ENCODE data around the gene SND1.

The SND1 gene

DNA sequence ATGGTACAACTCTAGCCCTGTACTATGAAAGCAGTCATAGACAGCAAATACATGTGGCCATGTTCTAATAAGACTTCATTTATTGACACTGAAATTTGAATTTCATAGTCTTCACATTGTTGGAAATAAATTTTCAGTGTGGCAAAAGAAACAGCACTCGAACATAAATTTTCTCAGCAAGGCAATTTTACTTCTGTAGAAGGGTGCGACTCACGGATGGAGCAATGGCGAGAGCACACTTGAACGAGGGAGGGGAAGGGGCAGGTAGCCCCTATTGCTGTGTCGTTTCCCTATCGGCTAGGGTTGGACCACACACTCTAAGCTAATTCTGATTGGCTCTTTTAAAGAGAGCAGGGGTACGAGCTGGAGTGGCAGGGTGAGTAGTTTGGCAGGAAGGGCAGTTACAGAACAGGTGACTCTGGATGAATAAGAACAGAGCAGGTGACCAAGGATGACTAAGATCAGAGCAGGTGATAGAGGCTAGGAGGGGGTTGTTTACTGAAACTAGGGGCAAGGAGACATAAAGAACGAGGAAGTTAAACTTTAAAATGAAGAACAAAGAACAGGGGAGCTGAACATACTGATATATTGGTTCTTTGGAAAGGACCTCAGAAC is 327.2 kb downstream of the SND1 start:
- DNase-seq, result no peak

- no peak for DNase-seq
These were observed 327.7 kb downstream of the SND1 start for GRCh38 chr7:127979728-127980126.

DNA sequence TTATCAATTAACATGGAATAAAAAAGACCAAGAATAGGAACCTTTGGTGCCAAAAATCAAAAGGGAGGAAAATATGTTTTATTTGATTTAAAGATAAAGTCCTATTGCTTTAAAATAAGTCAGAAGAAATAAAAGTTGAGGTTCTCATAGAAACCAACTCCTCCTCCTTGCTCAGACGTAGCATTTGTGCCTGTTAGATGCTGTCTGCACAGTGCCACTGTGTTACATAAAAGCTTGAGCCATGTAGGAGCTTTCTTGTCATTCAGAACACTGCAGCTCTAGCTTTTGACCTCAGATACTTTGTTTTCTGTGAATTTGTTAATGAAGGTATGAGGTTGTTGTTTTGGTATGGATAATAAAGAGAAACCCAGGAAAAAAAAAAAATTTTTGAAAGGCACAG is 328.9 kb downstream of the SND1 start:
- no peak for DNase-seq

- no peak for DNase-seq
These were observed 330.0 kb downstream of the SND1 start for GRCh38 chr7:127981965-127982364.

DNA sequence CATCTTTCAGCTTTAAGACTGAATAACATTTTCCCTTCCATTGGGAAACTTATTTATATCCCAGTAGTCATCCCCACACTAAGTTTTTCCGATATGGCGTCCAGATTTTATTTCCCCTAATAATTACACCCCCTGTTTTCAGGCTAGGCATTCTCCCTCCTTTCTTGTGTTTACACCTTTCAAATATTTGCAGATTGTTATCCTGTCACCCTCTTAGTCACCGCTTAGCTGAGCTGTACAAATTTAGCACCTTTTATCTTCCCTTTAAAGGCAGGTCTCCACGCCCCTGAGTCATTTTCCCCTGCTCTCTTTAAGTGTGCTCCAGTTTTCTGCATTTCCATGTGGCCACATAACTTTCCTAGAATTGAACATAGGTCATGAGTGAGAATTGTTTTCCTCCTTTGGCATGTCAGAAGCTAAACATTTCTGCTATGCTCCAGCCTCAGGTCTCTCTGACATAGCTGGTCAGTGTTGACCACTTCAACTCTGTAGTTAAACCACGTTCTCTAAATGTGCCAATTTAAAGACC is 331.9 kb downstream of the SND1 start:
- DNase-seq, result peak; percentile 16

DNA sequence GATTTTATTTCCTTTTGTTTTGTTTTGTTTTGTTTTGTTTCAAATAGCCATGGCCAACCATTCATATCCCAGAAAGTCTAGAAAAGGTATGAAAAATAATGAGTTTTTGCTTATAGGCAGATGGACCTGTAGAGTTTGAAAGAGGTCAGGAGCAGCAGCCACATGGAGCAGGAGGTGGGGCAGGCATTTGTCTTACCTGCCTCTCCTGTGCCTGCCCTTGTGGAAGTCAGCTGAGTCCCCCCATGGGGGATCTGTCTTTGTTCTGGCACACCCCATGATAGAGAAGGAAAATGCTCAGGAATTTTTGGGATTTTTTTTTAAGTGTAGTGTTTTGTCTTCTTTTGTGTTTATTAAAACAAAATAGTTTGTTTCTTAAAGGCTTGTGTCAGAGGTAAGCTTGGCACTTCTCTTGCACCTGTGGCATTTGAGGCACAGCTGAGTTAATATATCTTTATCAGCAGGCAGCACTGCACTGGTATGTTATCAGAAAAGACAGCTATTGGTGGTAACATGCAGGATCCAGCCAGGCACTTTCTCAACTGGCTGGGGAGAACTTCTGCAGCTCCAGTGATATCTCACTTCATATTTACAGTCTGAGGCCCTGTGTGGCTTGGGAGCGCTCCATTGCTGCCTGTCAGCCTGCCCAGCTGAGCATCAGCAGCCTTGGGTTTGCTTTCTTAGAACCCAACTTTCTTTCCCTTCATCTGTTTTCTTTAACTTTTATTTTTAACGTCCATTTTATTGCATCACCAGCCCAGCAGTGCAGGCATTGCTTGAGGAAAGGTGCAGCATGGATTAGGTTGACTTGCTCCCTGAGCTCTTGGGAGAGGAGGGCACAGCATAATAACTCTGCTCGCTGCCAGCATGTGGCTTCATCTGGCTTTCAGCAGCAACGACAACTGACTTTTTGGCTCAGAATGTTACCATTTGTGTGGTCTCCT is 334.9 kb downstream of the SND1 start:
- no peak for DNase-seq

- DNase-seq, result no peak
These were observed 336.8 kb downstream of the SND1 start for GRCh38 chr7:127988751-127989150.

GRCh38 chr7:127993317-127993716 is 341.3 kb downstream of the SND1 start:
- no peak for DNase-seq

DNA sequence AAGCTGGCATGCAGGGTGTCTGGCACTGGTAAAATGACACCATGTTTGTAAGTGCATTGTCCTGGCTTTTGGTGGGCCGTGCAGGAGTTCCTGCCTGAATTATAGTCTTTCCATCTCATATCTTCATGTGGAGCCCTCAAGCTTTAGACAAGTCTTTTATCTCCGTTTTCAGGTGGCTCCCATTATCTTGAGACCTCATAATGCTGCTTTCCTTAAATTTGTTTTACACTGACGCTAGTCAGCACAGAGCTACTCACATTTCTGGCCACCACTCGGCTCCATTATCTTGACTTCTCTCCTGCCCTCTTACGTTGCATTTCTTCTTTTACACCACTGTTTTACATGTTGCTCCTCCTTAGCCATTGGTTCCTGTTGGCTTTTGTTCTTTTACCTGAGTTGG is 342.0 kb downstream of the SND1 start:
- DNase-seq, result no peak

DNA sequence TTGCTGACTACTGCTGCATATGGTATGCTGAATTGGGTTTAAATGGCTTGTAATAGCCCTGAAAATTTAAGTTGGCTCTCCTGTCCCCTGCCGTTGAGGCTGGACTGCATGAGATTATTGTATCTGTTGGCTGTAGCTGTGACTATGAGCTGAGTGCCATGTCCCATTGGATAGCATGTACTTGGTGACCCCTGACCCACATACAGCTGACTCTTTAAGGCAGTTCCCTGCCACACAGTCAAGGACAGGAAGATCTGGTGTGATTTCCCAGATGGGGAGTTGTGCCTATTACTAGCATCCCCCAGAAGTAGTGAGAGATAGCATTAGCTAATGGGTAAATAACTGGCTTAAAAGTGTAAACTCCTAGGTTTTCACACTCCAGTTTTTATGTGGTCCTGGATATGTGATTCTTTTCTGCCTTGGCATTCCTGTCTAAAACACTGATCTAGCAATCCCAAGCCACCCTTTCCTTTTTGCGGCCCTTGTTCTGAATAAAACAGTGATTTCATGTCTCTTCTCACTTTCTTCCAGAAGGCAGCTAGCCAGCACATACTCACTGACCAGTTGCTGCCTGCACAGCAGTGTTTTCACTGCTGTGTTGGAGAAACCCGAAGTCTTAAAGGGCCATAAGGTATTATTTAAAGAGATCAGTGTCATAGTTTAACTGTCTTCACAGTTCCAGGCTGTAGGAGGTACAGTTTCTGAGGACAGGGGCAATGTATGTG is 343.3 kb downstream of the SND1 start:
- DNase-seq, result no peak

DNA sequence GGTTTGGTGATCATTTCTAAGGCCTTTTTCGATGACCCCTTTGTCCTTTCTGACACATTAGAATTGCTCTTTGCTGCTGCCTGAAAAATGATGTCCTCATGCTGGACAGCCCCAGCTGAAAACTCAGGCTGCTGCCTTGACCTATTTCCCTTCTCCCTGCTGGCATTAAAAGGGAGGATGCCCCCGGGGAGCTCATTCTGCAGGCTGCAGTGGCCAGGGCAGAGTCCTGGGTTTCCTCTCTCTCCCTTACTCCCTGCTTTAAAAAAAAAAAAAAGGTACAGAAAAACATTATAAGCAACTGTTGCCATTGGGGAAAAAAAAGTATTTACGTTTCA is 343.9 kb downstream of the SND1 start:
- DNase-seq, result no peak

DNA sequence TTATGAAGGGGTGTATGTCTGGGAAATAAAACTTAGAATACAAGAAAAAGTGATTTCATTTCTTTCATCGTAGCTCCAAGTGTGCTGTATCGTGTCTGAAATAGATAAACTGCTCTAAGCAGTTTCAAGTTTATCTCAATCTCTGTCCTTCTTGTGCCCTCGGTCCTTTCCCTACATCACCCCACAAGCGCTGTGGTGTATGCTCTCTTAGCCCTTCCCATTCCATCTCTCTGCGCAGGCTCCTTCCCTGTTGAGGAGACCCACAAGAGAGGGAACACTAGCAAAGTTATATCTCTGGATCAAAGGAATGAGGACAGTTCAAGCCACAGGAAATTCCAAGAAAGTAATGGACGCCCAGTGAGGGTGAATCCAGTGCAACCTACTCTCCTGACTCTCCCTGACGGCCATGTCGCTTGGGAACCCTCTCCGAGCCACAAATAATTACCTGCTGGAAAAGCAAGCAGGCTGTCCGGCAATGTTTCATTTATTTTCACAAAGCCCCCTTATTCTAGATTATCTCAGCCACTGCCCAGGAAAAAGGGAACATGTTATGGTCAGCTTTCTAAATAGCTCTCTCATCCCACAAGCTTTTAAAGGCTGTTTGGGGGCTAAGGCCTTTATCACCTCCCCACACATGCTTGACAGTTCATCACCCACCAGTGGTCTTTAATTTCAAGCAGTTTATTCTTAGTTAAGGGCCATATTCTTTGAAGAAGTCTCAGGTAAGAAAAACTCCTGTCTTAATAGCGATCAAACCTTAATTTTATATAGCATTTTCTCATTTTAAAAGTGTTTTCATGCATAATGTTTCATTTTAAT is 344.5 kb downstream of the SND1 start:
- DNase-seq, result no peak

GRCh38 chr7:127997226-127997922 is 345.4 kb downstream of the SND1 start:
- no peak for DNase-seq

- no peak for DNase-seq
These were observed 346.7 kb downstream of the SND1 start for GRCh38 chr7:127998671-127999070.

DNA sequence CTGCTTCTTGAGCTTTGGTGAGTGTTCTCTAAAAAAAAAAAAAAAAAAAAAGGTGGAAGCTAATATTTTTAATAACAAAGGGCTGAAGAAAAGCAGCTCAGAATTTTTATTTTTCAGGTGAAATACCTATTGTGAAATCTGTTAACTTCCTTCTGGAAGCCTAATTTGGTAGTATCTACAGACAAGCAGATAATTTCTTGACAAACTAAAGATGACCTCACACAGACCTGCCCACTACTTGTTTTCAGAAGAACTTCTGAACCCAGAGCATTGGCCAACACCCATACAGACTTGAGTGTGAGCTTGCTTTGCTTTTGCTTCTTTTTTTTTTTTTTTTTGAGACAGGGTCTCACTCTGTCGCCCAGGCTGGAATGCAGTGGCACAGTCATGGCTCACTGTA is 348.1 kb downstream of the SND1 start:
- no peak for DNase-seq

- no peak for DNase-seq
These were observed 348.9 kb downstream of the SND1 start for GRCh38 chr7:128000854-128001265.

DNA sequence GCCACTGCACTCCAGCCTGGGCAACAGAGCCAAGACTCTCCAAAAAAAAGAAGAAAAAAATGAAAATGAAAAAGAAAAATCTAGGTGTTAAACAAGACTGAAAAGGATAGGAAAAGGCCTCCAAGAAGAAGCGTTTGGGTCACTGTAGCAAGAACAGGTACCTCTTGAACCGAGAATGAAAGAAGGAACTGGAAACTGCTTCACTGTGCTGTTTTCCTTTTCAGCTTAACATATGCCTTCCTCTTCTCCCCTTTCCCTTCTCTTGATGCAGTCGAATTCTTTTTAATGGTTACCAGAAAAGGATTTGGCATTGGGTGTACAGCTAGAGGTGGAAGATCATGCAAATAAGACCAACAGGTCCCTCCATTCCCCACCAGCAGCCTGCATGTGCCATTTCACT is 351.2 kb downstream of the SND1 start:
- DNase-seq, result no peak

DNA sequence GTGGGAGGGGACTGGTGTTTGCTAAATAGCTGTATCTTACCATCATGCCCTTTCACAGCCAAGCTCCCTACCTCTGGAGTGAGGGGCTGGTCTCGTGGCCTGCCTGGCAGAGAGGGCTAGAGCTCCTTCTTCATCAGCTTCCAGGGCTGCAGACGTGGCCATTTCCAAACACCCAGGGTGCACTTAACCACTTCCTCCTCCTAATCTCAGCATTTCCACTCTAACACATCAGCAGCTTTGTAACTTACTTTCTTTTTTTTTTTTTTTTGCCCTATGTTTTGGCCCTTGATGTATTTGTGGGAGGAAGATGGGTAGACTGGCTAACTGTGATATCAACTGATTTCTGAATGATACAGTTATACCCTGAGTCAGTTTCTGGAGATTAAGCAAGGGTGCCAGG is 351.8 kb downstream of the SND1 start:
- no peak for DNase-seq

DNA sequence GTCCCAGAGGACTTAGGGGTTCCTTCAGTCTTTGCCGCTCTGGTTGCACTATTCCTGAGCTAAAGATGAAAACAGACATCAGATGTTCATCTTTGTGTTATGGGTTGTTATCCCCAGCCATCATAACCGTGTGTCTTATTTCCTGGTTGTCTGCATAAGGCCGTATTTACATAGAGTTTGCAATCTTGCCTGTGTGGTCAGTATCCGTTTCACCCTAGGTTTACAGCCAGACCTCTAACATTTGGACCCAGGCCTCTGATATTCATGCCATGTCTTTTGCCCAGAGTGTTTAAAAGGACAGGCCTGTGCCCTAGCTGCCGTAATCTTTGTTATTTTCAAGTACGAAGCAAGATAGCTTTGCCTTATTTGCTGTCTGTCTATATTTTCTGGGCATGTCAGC is 352.6 kb downstream of the SND1 start:
- DNase-seq, result no peak

- DNase-seq, result no peak
These were observed 353.1 kb downstream of the SND1 start for GRCh38 chr7:128005117-128005516.

DNA sequence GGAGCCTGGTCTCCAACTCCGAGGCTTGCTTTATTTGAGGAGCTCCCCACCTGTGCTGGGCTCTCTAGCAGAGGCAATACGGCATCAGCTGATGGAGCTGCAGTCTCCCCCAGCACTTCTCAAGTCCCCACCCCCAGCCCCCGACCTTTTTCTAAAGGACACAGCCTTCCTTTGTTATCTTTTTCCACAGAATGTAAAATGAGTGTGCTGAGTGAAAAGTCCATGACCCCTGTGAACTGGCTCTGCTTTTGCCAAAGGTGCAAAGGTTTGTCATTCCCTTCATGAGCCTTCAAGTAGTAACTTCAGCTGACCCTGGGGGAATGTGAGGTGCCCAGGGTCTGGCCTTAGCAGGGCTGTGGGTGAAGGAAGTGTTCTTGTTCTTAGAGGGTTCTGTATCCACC is 353.8 kb downstream of the SND1 start:
- no peak for DNase-seq

Measured in activated CD4-positive, alpha-beta T cell treated with anti-CD3 and anti-CD28 coated beads for 48 hours (primary cell).